Gastrocnemius medialis (tissue), 4 donors: ENCODE results near the gene NUSAP1.

Experiments
- CTCF ChIP-seq, 5 experiments: fragments of 450-650 bp in 3 of 5; fragments of 200-600 bp in 2 of 5; sonication (generic) in 2 of 5; IDR thresholded peaks in 4 of 5; conservative IDR thresholded peaks in 1 of 5; 1 replicate in 4 of 5; 2 replicates in 1 of 5; pipeline ENCODE4 v1.5.1; 2016 to 2019; ENCODE audit warnings: antibody characterized with exemption in 5 of 5, mild to moderate bottlenecking in 3 of 5, moderate library complexity in 3 of 5
- POLR2A ChIP-seq, 2 donors: fragments of 450-650 bp; IDR thresholded peaks; one replicate each; pipeline ENCODE4 v1.6.1; 2017; ENCODE audit warnings: antibody characterized with exemption in 2 of 2, mild to moderate bottlenecking in 2 of 2, moderate library complexity in 2 of 2

GRCh38 chr15:41301587-41301986, 31.1 kb upstream of the NUSAP1 start:
- TF ChIP-seq CTCF (IDR thresholded peaks at IDR 0.05 in 4 of 5, conservative IDR thresholded peaks at IDR 0.05 in 1 of 5), result no peak
- no peak for TF ChIP-seq POLR2A (IDR thresholded peaks at IDR 0.05)
